Aorta (tissue), 5 donors: Measurements from ENCODE around the gene ZSWIM4. TPM values are rescaled to one million over a fixed set of nuclear protein-coding genes. Genes with fewer than 3 reads are reported as not detected.
"Not testable (repeated sequence)": the region's sequence is repeated elsewhere in the genome, so short reads cannot be mapped to it uniquely, and the experiment has no call there.

ENCODE experiments used
- ATAC-seq: fragments of 200-7000 bp; cut with Tn5 transposase; one replicate; pipeline ENCODE4 v1.9.1; 2022; ENCODE audit warnings: moderate library complexity; ENCODE audit not compliant: low FRiP score
- DNase-seq, 2 donors: peaks; one replicate each; pipeline ENCODE4 v3.0.0-alpha.2; 2020
- H3K27ac ChIP-seq, 2 donors: one replicate each; pipeline ENCODE4 v1.5.1; 2013; ENCODE audit warnings: low read length in 2 of 2, mild to moderate bottlenecking in 2 of 2, moderate library complexity in 2 of 2, control low read depth in 1 of 2, inconsistent platforms in 1 of 2, low read depth in 1 of 2
- H3K27me3 ChIP-seq, 2 donors: one replicate each; pipeline ENCODE4 v1.6.1; 2013; ENCODE audit warnings: control low read depth in 1 of 2, low read length in 1 of 2, mild to moderate bottlenecking in 1 of 2, moderate library complexity in 1 of 2; ENCODE audit not compliant: insufficient read depth in 2 of 2, control insufficient read depth in 1 of 2
- H3K36me3 ChIP-seq, 2 donors: one replicate each; pipeline ENCODE4 v1.6.1; 2013; ENCODE audit warnings: control low read depth in 1 of 2, low read length in 1 of 2, mild to moderate bottlenecking in 1 of 2; ENCODE audit not compliant: insufficient read depth in 2 of 2, control insufficient read depth in 1 of 2
- H3K4me1 ChIP-seq, 2 donors: one replicate each; pipeline ENCODE4 v1.6.1; 2013; ENCODE audit warnings: low read length in 2 of 2, control low read depth in 1 of 2, mild to moderate bottlenecking in 1 of 2, moderate library complexity in 1 of 2; ENCODE audit not compliant: insufficient read depth in 2 of 2, control insufficient read depth in 1 of 2
- H3K4me3 ChIP-seq, 2 donors: one replicate each; pipeline ENCODE4 v1.5.1; 2013; ENCODE audit warnings: low read length in 2 of 2, control low read depth in 1 of 2, mild to moderate bottlenecking in 1 of 2
- H3K9me3 ChIP-seq: one replicate; pipeline ENCODE4 v1.6.1; 2013; ENCODE audit warnings: mild to moderate bottlenecking, low read length; ENCODE audit not compliant: control insufficient read depth
- WGBS, 2 donors: extraction: QIAGEN DNeasy Blood & Tissue Kit; methylation state at CpG; one replicate each; pipeline ENCODE4 v1.1.7; 2013; 5-methylcytosine and 5-hydroxymethylcytosine counted together
- intact Hi-C, 2 donors: fragments of 100-400 bp; cut with DNase I; formaldehyde crosslinking; loops; one replicate each; pipeline versions ENCODE4 v1.14.2 to v1.15.0; 2022
- polyA plus RNA-seq, 2 donors: library from polyadenylated mRNA; stranded (reverse); fragments of 200-250 nt; gene quantifications; one replicate each; pipeline ENCODE4 v1.2.3, GENCODE V29; 2013
- total RNA-seq, 2 donors: library from RNA; stranded (reverse); fragmentation: NEBNext Ultra II Directional; extraction: Animal tissue kit (Norgen Biotek cat#: 25700); gene quantifications; one replicate each; pipeline ENCODE4 v1.2.1, GENCODE V29; 2021
- donor health status: healthy with polysubstance abuse.
- donor health status: Bipolar disorder and iron deficiency.
- donor health status: DM: no; HTN: no; CAD: no.
- donor health status: DM: no; HTN: no; CAD: no.
- donor health status: DM: yes; HTN: yes; CAD: no.

Gene ZSWIM4
- total and polyA plus RNA-seq, 4 donors = 2.5 to 12.1 (median 7.1) TPM

- 85 to 91% methylated on average over 18 of the region's 18 CpGs for WGBS, 2 donors
- H3K4me3 ChIP-seq = no peak overlapping the region
- ATAC-seq = no peak
- H3K27ac ChIP-seq = peak overlapping the region in 1 of 2 donors; percentile 7
- intact Hi-C loops = loop anchor here in 1 of 2 donors (2.0 to 5.0 kb wide), 2 partner anchors 52 to 79 kb away; no protein-coding TSS in a partner anchor
- no peak for DNase-seq
- H3K9me3 ChIP-seq = no peaks in the 10 kb centered on the region
- no peaks in the 10 kb centered on the region for H3K27me3 ChIP-seq
- H3K36me3 ChIP-seq = no peaks in the 10 kb centered on the region
- H3K4me1 ChIP-seq = no peaks in the 10 kb centered on the region
Measured at GRCh38 chr19:13783565-13784500, 11.4 kb upstream of the ZSWIM4 start.

- 4% methylated on average over 16 to 17 of the region's 17 CpGs for WGBS, 2 donors
- Histone ChIP-seq H3K4me1 (no peaks in the 10 kb centered on the region), H3K9me3 (no peaks in the 10 kb centered on the region), H3K36me3 (no peaks in the 10 kb centered on the region), H3K27ac (peak overlapping the region in 1 of 2 donors; percentile 90), H3K27me3 (no peaks in the 10 kb centered on the region), H3K4me3 (no peak overlapping the region)
- intact Hi-C loops = loop anchor here in 1 of 2 donors (2.0 to 5.0 kb wide), 2 partner anchors 53 to 78 kb away; no protein-coding TSS in a partner anchor
- DNase-seq = peak; percentile 90 to 95
- peak; percentile 66 for ATAC-seq
Measured at GRCh38 chr19:13784731-13785452, 10.4 kb upstream of the ZSWIM4 start.

GRCh38 chr19:13788991-13789390, 6.3 kb upstream of the ZSWIM4 start:
- no peaks in the 10 kb centered on the region for H3K4me1 ChIP-seq
- H3K9me3 ChIP-seq = no peaks in the 10 kb centered on the region
- DNase-seq (peak in 1 of 2 donors; percentile 67), ATAC-seq (peak; percentile 40)
- peak overlapping the region; percentile 77 to 88 for H3K27ac ChIP-seq
- no peaks in the 10 kb centered on the region for H3K27me3 ChIP-seq
- no peak overlapping the region for H3K4me3 ChIP-seq
- no peaks in the 10 kb centered on the region for H3K36me3 ChIP-seq
- 7 to 17% methylated on average over 8 of the region's 8 CpGs for WGBS, 2 donors
- intact Hi-C loops = no loop called here

- Histone ChIP-seq H3K9me3 (no peaks in the 10 kb centered on the region), H3K4me3 (no peak overlapping the region), H3K27ac (peak overlapping the region in 1 of 2 donors; percentile 62), H3K27me3 (no peaks in the 10 kb centered on the region), H3K4me1 (no peaks in the 10 kb centered on the region), H3K36me3 (no peaks in the 10 kb centered on the region)
- DNase-seq (no peak), ATAC-seq (no peak)
- intact Hi-C loops = no loop called here
- WGBS, 2 donors = 53 to 56% methylated on average over 8 of the region's 8 CpGs
Measured at GRCh38 chr19:13790354-13790753, 4.9 kb upstream of the ZSWIM4 start.

- H3K36me3 ChIP-seq, H3K9me3 ChIP-seq, DNase-seq, H3K27me3 ChIP-seq, H3K4me3 ChIP-seq, H3K4me1 ChIP-seq, intact Hi-C loops, ATAC-seq: not testable (repeated sequence)
- 63 to 68% methylated on average over 9 of the region's 9 CpGs for WGBS, 2 donors
- H3K27ac ChIP-seq = peak overlapping the region in 1 of 2 donors; percentile 85
Measured at GRCh38 chr19:13793317-13793716, 1.9 kb upstream of the ZSWIM4 start.

- 1% methylated on average over 7 to 8 of the region's 8 CpGs for WGBS, 2 donors
- H3K27ac ChIP-seq = peak overlapping the region; percentile 23 to 98
Measured at GRCh38 chr19:13794398-13794756, 866 bp upstream of the ZSWIM4 start.

GRCh38 chr19:13795595-13796300, 505 bp downstream of the ZSWIM4 start:
- H3K9me3 ChIP-seq = no peaks in the 10 kb centered on the region
- H3K4me1 ChIP-seq = peaks cover 0 to 2% of the 10 kb centered on the region in 2 donors
- H3K27me3 ChIP-seq = no peaks in the 10 kb centered on the region
- peak overlapping the region; percentile 8 to 95 for H3K27ac ChIP-seq
- peak overlapping the region; percentile 61 to 70 for H3K4me3 ChIP-seq
- ATAC-seq = no peak
- WGBS, 2 donors = 6 to 11% methylated on average over 23 to 42 of the region's 42 CpGs
- H3K36me3 ChIP-seq = no peaks in the 10 kb centered on the region
- DNase-seq = no peak
- intact Hi-C loops = loop anchor here in 1 of 2 donors (2.0 kb wide), 1 partner anchor 37 kb away; no protein-coding TSS in a partner anchor

More at GRCh38 chr19:13794398-13794756, 866 bp upstream of the ZSWIM4 start:
- H3K9me3 ChIP-seq = no peaks in the 10 kb centered on the region
- ATAC-seq = peak; percentile 71
- intact Hi-C loops = no loop called here
- H3K4me1 ChIP-seq = peaks cover 0 to 2% of the 10 kb centered on the region in 2 donors
- H3K36me3 ChIP-seq = no peaks in the 10 kb centered on the region
- DNase-seq = peak; percentile 93 to 94
- H3K27me3 ChIP-seq = no peaks in the 10 kb centered on the region
- H3K4me3 ChIP-seq = peak overlapping the region; percentile 50 to 55
